GM21360 (cell line): Measurements from ENCODE around the gene SEC16A.
A peak's percentile ranks its signal among the peaks of the same experiment; 100 is the strongest.

Source experiments
- ATAC-seq: cut with Tn5 transposase; IDR thresholded peaks from one replicate; pipeline ENCODE4 v1.9.1; 2021; ENCODE audit warnings: mild to moderate bottlenecking, moderate library complexity; ENCODE audit not compliant: unreplicated experiment

SEC16A gene, protein sequence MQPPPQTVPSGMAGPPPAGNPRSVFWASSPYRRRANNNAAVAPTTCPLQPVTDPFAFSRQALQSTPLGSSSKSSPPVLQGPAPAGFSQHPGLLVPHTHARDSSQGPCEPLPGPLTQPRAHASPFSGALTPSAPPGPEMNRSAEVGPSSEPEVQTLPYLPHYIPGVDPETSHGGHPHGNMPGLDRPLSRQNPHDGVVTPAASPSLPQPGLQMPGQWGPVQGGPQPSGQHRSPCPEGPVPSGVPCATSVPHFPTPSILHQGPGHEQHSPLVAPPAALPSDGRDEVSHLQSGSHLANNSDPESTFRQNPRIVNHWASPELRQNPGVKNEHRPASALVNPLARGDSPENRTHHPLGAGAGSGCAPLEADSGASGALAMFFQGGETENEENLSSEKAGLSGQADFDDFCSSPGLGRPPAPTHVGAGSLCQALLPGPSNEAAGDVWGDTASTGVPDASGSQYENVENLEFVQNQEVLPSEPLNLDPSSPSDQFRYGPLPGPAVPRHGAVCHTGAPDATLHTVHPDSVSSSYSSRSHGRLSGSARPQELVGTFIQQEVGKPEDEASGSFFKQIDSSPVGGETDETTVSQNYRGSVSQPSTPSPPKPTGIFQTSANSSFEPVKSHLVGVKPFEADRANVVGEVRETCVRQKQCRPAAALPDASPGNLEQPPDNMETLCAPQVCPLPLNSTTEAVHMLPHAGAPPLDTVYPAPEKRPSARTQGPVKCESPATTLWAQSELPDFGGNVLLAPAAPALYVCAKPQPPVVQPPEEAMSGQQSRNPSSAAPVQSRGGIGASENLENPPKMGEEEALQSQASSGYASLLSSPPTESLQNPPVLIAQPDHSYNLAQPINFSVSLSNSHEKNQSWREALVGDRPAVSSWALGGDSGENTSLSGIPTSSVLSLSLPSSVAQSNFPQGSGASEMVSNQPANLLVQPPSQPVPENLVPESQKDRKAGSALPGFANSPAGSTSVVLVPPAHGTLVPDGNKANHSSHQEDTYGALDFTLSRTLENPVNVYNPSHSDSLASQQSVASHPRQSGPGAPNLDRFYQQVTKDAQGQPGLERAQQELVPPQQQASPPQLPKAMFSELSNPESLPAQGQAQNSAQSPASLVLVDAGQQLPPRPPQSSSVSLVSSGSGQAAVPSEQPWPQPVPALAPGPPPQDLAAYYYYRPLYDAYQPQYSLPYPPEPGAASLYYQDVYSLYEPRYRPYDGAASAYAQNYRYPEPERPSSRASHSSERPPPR (N-terminal part only)

DNA sequence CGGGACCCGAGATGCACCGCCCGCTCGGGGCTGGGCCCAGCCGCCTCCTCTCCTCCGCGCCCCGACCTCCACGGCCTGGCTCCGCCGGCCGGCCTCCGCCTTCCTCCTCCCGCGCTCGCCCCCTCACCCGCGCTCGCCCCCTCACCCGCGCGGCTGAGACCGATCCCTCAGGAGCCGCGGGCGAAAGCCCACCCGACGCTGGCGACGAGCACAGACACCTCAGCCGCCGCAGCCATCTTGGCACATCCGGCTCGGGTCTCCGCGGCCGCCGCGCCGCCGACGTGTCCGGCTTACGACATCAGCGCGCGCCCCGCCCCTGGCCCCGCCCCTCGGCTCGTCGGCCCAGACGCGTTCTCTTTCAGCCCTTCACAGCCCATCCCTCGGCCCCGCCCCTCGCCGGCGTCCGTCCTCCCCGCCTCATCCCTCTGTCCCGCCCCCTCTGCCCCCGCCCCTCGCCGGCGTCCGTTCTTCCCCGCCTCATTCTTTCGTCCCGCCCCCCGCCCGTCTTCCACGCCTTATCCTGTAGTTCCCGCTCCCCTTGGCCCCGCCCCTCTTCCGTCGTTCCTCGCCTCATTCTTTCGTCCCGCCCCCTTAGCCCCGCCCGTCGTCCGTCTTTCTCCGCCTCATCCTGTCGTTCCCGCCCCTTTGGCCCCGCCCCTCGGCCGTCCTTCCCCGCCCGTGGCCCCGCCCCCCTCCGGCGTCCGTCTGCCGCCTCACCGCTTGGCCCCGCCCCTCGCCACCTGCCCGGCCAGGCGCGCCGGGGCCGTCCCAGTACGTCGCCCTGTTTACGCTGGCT is at the start of gene SEC16A:
Gene SEC16A (minus strand): TSS at position 248 of the 796 bp plus-strand sequence. CDS start 5,425 bp downstream, outside the sequence.
- peak; percentile 65 for ATAC-seq

DNA sequence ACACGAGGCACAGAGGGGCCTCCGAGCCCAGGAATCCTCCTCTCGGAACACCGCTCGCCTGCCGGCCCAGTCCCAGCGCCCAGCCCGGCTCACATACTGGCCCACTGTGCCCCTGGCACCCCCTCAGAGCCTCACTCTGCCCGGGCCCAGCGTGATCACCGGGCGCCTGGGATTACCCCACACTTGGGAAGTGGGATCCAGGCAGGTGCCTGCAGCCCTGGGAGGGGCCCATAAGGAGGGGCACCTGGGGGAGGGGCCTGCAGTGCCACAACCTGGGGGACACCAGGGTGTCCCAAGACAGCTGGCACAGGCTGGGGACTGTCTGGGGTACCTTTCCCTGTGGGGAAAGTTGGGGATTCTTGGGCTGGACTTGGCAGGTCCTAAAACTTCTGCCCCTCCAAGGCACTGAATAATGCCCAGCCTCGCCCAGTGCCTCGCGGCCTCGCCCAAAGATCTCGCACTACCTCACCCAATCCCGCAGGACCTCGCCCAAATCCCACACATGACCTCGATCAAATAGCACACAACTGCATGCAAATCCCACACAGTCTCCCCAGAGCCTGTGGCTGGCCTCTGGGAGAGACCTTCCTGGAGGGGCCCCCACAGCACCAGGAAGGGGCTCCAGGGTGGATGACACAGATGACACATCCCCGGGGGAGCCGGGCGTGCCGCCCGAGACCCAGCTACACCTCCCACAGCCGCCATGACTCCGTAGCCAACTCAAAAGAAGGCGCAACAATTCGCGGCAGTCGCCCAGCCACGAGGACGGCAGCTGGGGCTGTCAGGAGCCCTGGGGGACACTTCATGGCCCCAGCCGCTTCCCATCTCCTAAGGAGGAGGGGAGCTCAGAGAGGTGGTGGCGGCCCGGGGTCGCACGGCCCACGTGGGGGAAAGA is 49.3 kb upstream of the SEC16A start:
- ATAC-seq: no peak

DNA sequence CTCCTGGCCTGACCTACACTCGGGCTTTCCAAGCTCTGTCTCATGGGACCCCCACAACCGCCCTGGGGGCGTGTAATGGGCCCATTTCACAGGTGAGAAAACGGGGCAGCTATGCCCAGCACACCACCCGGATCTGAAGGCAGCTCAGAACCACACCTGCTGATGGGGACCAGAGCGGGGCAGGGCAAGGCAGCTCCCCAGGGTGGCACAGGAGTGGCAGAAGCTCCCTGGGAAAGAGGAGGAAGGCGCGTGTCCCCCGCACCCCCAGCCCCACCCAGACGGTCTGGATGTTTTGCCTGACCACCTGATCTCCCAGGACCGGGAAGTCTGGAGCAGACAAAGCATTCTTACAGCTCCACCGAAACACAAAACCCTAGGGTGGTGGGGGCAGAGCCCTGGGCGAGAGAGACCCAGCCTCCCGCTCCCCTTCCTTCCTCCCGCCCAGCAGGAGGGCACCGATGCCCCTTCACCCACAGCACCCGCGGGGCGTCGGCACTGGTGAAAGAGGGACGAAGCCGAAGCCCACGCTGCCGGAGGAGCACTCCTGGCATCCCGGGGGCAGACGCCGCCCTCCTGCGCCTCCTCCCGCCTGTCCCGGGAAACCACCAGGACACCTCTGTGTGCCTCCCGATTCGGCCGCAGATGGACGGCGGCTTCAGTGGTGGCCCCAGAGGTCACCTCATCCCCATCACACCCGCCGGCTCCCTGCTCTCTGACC is 48.5 kb upstream of the SEC16A start:
- ATAC-seq: no peak

DNA sequence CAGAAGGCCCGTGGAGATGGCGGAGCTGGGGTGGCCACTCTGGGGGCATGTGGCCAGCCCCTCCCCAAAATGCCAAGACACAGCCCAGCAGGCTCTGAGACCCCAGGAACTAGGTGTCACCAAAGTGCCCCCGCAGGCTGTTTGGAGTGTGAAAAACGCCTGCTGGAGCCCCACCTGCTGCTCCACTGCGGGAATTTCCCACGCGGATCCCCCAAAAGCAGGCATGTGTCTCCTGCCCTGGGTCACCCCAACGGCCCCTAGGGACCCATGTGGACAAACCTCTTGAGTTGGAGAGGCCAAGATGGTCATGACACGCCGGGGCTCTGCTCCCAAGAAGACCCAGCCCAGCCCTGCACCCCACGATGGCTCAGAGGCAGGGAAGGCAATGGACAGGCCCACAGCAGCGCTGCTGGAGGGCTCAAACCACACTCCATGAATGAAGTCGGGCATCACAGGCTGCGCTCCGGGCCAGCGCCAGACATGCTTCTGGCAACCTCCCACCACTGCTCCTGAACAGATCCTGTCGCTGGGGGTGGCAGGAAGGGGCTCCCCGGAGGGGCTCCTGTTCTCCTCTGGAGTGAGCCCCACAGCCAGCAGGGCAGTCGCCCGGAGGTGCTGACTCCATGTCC is 47.7 kb upstream of the SEC16A start:
- no peak for ATAC-seq

DNA sequence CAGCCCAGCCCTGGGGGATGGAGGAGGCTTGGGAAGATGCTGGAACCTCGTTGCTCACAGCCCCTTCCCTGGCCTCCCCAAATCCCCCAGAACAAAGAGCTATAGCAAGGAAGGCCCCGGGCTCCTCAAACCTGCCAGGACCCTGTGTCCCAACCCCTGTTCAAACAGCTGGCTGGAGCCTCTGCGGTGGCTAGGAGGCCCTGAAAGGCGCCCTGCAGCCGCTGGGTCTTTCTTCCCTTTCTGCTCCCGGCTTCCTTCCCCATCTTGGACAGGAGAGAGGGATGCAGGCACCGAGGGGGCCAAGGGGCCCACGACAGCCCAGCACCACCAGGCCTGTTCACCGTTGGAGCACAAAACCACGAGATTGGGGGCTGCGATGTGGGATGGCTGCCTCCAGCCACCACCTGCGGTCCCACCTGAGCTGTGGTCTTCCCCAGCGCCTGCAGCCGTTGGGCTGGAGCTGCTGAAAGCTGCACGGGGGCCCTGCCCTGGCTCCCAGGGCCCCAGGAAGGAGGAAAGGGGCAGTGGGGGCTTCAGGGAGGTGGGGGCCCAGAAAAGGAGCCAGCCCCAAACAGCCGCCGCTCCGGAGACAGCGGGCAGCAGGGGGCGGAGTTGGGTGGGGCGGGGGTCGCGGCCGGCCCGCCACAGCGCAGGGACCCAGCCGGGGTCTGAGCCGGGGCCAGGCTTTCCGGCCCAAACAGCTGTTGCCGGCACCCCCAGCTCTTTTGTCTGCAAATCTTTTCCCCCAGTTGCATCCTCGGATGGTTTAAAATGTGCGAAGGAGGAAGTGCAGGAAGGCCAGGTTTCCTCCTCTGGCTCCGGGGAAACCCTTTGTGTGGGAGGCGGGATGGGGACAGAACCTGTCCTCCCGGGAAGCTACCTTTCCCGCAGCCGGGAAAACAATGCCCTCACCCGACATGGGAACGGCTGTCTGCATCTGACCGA is 46.9 kb upstream of the SEC16A start:
- ATAC-seq: no peak

DNA sequence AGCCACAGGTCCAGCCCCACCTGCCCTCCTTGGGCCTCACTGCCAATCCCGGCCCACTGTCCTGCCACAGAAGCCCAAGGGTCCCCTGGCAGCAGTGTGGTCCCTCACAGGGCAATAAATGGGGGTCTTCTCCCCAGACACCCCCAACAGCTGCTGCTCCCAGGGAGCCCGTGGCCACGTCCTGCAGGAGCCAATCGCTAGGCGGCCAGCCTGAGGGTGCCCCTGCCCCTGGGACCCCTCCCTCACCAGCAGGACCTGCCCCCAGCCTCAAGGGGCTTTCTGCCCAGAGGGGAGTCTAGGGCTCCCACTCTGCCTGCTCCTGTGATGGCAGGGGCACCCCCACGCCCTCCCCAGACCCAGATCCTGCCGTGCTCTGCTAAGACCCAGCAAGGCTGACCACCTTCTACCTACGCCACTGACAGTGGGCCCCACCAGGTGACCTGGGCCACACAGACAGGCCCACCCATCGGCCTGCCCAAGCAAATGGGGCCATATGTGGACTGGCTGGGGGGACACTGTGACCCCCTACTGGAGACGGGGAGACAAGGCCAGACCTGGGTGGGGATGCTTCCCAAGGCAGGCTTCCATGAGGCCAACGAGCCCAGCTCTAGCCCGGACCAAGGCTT is 46.0 kb upstream of the SEC16A start:
- ATAC-seq: no peak

DNA sequence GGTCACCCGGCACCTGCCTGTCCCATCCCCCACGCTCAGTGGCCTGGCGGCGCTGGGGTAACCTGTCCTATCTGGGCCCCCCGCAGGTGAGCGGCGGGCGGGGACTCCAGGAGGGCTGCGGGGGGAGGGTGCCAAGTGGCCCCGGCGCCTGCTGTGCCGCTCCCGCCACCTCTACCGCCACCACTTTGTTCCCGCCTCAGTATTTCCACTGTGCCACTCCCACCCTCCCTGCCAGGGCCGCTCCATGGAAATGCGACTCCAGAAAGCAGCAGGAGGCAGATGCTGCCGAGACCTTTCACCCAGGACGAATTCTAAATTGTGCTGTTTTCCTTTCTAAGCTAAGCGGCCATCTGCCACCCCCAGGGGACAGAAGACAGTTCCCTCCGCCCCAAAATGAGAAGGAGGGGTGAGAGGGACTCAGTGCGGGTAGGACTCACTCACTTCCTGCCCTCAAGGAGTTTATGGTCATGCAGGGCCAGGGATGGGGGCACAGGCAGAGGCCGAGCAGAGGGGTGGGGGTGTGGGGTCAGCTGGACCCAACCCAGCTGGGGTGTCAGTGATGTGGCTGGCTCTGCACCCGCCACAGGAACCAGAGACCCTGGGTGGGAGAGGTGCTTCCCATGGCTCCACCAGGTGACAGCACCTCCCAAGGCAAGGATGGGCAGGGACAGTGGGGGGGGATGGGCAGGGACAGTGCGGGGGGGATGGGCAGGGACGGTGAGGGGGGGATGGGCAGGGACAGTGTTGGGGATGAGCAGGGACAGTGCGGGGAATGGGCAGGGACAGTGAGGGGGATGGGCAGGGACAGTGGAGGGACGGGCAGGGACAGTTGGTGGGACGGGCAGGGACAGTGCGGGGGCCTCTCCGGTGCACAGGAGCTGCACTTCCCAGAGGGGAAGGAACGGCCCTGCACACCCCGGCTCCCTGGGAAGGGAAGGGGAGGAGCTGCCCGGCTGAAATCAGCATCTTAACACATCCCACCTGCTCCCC is 45.2 kb upstream of the SEC16A start:
- ATAC-seq: no peak

DNA sequence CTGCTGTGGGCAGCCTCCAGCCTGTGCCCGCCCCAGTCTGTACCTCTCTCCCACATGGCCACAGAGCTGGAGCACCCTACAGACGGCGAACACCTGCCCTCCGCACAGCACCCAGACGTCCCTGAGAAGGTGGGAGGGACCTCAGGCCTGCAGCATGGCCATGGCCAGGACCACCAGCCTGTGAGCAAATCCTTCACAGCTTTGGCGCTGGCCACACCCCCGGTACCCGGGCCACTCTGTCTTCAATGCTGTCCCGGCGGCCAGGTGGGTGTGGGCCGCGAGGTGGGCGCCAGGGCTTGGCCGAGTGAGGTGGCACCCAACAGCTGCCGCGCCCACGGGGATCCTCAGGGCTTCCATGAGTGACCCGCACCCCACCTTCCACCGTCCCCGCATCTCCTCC is 44.3 kb upstream of the SEC16A start:
- no peak for ATAC-seq

DNA sequence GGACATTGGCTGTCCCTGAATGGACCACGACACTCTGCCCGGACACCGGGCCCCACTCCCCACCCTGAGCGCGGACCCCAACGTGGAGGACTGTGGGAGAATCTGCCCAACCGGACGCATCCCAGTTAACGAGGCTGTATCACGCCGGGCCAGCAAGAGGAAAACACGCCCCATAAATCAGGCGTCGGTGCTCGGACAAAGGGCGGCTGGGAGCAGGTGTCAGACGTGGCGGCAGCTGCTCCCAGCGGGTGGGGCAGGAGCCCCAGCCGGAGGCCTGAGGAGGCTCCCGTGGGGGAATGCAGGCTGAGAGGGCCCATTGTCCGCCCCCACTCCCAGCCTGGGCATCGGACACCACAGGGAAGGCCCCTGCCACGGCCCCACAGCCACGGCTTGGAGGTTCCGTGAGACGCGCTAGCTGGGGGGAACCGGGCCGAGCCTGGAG is 43.8 kb upstream of the SEC16A start:
- ATAC-seq: no peak

DNA sequence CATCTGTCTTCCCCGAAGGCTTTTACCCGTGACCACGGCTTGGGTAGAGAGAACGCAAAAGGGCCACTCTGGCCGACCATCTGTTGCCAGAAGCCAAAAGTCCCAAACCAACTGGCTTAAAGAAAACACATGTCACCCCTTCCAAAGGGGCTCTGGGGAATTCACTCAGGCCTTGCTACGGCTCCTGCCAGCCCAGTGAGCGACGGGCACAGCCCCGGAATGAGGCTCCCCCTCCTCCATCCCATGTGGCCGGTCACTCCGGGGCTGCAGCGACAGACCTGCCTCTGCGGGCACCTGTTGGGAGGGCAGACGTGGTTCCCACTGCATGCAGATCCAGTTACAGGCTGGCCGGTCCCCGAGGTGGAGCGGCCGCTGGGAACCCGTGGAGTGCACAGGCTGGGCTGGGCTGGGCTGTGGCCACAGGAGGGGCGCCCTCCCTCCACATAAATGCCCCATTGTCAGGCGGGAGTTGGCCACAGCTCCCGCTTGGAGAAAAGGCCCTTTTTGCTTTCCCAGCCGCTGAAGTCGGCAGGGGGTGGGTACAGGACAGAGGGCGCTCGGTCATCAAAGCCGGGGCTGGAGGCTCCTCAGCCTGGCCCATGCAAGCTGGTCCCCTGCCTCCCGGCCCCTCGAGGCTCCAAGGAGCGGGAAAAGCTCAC is 43.1 kb upstream of the SEC16A start:
- no peak for ATAC-seq

DNA sequence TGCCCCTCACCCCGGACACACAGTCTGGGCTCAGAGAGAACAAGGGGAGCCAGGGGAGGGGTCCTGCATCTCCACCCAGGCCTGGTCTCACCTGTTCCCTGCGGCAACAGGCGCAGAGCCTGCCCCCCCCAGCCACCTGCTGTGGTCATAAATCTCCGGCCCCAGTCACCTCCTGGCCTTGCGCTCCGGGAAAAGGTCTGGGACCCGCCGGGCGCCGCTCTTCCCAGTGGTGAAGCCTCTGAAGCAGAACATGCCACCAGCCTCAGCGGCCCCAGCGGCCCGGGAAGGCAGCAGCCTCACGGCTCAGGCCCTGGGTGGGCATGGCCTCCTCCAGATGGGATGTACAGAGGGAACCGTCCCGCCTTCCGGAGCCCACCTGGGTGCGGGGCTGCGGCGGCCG is 42.4 kb upstream of the SEC16A start:
- ATAC-seq: no peak

DNA sequence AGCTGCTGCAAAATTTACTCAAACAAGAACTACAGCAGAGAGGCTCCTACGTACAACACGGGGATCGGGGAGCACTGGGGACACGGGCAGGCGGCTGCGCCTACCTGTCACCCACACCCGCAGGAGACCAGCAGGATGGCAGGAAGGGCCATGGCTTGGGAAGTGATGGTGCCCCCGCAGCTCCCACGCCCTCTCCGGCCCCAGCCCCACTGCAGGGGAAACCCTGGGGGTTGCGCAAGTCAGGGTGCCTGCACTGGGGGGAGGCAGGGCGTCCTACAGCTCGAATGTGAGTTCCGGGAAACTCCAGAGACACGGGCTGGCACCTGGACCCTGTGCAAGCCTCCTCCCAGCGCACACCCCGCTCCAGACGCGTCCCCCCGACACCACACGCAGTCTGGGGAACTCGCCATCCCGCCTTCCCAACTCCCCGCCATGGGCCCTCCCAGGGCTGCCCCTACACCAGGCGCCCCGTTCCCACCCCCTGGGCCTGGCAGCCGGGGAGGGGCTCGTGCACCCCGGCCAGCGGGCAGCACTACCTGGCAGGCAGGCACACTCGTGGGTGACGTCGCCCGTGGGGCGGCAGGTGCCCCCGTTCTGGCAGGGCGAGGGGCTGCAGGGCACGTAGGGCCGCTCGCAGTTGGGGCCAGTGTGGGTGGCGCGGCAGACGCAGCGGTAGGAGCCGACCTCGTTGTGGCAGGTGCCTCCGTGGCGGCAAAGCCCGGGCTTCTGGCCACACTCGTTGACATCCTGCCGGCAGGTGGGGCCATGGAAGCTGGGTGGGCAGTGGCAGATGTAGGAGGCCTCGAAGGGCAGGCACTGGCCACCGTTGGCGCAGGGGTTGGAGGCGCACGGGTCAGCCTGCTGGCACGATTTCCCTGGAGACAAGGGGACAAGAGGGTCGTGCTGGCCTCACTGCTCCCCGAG is 39.7 kb upstream of the SEC16A start:
- no peak for ATAC-seq

DNA sequence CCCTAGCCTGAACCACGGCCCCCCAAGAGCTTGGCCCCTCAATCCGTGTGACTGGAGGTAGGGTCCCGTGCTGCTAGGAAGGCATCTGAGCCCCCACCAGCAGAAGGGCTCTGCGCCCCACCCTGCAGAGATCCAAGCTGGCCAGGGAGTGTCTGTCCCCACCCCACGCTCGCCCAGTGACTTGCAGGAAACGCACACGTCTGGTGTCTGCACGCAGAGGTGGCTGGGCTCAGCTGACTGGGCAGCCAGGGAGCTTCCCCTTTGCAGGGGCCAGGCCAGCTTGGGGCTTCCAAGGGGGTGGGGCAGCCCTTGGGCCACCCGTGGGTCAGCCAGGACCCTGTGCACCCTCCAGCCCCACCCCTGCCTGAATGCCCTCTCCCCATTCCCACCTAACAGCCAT is 38.7 kb upstream of the SEC16A start:
- no peak for ATAC-seq

DNA sequence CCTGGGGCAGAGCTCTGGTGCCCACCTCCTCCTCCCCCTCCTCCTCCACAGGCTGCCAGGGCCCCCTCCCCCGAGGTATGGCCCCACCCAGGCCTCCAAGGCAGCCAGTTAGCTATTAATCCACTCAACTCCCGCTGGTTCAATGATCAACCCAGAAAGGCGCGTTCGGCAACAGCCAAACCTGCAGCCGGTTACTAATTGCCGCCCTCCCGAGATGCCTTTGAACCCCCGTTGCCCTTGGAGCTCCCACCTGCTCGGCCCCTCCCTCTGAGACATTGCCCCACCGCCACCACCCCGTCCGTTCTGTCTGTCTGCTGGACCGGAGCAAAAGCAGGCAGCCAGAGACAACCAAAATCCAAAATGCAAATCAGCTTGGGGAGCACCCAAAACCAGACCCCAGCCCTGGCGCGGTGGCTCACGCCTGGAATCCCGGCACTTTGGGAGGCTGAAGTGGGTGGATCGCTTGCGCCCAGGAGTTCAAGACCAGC is 37.3 kb upstream of the SEC16A start:
- ATAC-seq: no peak
